ENCODE data around the gene MTMR12. TPM values are rescaled to one million over a fixed set of nuclear protein-coding genes. Genes with fewer than 3 reads are reported as not detected.

The MTMR12 gene
- total RNA-seq, 4 donors from 2014 or later: 13.8 to 27.5 (median 17.4) TPM

DNA sequence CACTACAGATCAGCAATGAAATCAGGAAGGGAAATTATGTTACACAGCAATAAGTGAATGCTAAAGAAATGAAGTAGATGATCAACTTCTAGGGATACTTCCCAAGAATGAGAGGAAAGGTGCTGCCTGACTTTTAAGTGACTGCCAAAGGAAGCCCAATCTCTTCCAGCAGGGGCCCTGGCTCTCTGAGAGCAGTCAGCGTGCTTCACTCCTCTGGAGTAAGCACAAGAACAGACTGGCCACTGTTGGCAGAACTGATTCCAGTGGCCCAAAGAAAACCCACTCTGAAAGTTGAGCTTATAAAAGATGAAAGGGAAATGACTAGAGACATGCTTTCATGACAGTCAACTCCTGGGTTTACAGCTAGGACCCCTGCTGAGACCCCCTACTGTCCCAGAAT lies 41.8 kb downstream of the MTMR12 start:
- Histone ChIP-seq H3K4me1 (peaks cover 0 to 30% (median under 1%) of the 10 kb centered on the region in 3 donors), H3K27ac (no peak overlapping the region), H3K36me3 (peaks cover 0 to 91% (median 24%) of the 10 kb centered on the region in 3 donors), H3K4me3 (no peak overlapping the region), H3K9me3 (no peaks in the 10 kb centered on the region), H3K27me3 (no peaks in the 10 kb centered on the region)
- intact Hi-C loops (cut with DNase I): no loop called here
- no peak for DNase-seq
- TF ChIP-seq CTCF (IDR thresholded peaks at IDR 0.05) (no peak), POLR2A (IDR thresholded peaks at IDR 0.05) (no peak)
- WGBS, 2 donors: 93% methylated on average over 1 of the region's 1 CpG; no CpG with 5 or more reads in 1 of the 2 donors

GRCh38 chr5:32270178-32270577 lies 42.6 kb downstream of the MTMR12 start:
- Histone ChIP-seq H3K27ac (no peak overlapping the region), H3K27me3 (no peaks in the 10 kb centered on the region), H3K4me1 (peaks cover 0 to 23% (median 0%) of the 10 kb centered on the region in 3 donors), H3K36me3 (peaks cover 0 to 97% (median 24%) of the 10 kb centered on the region in 3 donors), H3K4me3 (no peak overlapping the region), H3K9me3 (no peaks in the 10 kb centered on the region)
- TF ChIP-seq CTCF (IDR thresholded peaks at IDR 0.05) (no peak), POLR2A (IDR thresholded peaks at IDR 0.05) (no peak)
- DNase-seq: no peak
- intact Hi-C loops (cut with DNase I): no loop called here
- WGBS, 2 donors: 90 to 95% methylated on average over 4 of the region's 4 CpGs

DNA sequence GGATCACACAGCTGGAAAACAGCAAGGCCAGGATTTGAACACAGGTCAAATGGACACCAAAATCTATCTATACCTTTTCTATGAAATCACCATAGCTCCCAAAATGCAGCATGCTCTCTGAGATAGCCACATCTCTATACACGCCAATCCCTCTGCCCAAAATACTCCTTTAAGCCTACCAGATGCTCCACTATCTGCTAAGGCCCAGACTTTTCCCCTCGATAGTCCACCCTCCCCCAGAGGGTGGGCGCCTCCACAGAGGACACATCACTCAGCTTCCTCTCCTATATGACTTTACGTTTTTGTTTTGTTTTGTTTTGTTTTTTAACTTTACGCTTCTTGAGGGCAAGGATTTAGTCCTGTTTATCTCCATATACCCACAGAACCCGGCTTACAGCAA lies 46.8 kb downstream of the MTMR12 start:
- Histone ChIP-seq H3K27ac (no peak overlapping the region), H3K4me3 (no peak overlapping the region), H3K36me3 (peaks cover 0 to 100% (median 17%) of the 10 kb centered on the region in 3 donors), H3K27me3 (no peaks in the 10 kb centered on the region), H3K9me3 (no peaks in the 10 kb centered on the region), H3K4me1 (peaks cover 0 to 7% (median 4%) of the 10 kb centered on the region in 3 donors)
- TF ChIP-seq POLR2A (IDR thresholded peaks at IDR 0.05) (no peak), CTCF (IDR thresholded peaks at IDR 0.05) (no peak)
- WGBS, 2 donors: 87 to 95% methylated on average over 6 of the region's 6 CpGs
- no peak for DNase-seq
- intact Hi-C loops (cut with DNase I): no loop called here

- H3K36me3 ChIP-seq: peaks cover 0 to 100% (median 16%) of the 10 kb centered on the region in 3 donors
- H3K4me1 ChIP-seq: peaks cover 0 to 15% (median 9%) of the 10 kb centered on the region in 3 donors
- no peak overlapping the region for H3K27ac ChIP-seq
- no peaks in the 10 kb centered on the region for H3K27me3 ChIP-seq
- DNase-seq: no peak
- 77 to 78% methylated on average over 4 of the region's 4 CpGs for WGBS, 2 donors
- intact Hi-C loops (cut with DNase I): no loop called here
- no peaks in the 10 kb centered on the region for H3K9me3 ChIP-seq
- TF ChIP-seq CTCF (IDR thresholded peaks at IDR 0.05) (no peak), POLR2A (IDR thresholded peaks at IDR 0.05) (no peak)
- H3K4me3 ChIP-seq: no peak overlapping the region
Measured at GRCh38 chr5:32264957-32265572, 47.7 kb downstream of the MTMR12 start.

GRCh38 chr5:32263684-32264083 lies 49.1 kb downstream of the MTMR12 start:
- Histone ChIP-seq H3K4me3 (no peak overlapping the region), H3K36me3 (peaks cover 0 to 100% (median 16%) of the 10 kb centered on the region in 3 donors), H3K4me1 (peaks cover 0 to 26% (median 11%) of the 10 kb centered on the region in 3 donors), H3K27ac (no peak overlapping the region), H3K27me3 (no peaks in the 10 kb centered on the region), H3K9me3 (no peaks in the 10 kb centered on the region)
- 85 to 100% methylated on average over 2 to 4 of the region's 4 CpGs for WGBS, 2 donors
- TF ChIP-seq POLR2A (IDR thresholded peaks at IDR 0.05) (no peak), CTCF (IDR thresholded peaks at IDR 0.05) (no peak)
- DNase-seq: no peak
- intact Hi-C loops (cut with DNase I): no loop called here
